ENCODE data around the gene PRDX5.

Gene PRDX5

DNA sequence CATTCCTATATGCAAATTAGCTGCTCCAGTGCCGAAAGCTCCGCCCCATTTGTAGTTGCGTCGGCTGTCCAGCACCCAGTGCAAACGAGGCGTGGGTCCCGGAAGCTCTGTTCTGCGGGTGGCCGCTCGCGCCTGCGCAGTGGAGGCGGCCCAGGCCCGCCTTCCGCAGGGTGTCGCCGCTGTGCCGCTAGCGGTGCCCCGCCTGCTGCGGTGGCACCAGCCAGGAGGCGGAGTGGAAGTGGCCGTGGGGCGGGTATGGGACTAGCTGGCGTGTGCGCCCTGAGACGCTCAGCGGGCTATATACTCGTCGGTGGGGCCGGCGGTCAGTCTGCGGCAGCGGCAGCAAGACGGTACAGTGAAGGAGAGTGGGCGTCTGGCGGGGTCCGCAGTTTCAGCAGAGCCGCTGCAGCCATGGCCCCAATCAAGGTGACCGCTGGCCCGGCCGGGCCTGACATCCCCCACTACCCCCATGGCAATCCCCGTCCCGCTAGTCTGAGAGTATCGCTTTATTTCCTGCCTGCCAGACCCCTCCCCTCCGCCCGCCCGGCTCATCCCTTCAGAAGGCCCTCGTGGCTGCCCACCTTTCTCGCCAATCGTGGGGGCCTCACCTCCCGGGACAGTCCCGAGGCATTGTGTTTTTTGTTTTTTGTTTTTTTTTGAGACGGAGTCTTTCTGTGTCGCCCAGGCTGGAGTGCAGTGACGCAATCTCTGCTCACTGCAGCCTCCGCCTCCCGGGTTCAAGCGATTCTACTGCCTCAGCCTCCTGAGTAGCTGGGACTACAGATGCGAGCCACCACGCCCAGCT lies at the start of gene PRDX5:
PRDX5 (plus strand) TSS at position 161 of the 805 bp plus-strand sequence; CDS start at position 256, 95 bp downstream.
- peak; percentile 92 for DNase-seq (ENCODE audit: extremely low read depth, low read depth)
- TF ChIP-seq, protein P1, sequence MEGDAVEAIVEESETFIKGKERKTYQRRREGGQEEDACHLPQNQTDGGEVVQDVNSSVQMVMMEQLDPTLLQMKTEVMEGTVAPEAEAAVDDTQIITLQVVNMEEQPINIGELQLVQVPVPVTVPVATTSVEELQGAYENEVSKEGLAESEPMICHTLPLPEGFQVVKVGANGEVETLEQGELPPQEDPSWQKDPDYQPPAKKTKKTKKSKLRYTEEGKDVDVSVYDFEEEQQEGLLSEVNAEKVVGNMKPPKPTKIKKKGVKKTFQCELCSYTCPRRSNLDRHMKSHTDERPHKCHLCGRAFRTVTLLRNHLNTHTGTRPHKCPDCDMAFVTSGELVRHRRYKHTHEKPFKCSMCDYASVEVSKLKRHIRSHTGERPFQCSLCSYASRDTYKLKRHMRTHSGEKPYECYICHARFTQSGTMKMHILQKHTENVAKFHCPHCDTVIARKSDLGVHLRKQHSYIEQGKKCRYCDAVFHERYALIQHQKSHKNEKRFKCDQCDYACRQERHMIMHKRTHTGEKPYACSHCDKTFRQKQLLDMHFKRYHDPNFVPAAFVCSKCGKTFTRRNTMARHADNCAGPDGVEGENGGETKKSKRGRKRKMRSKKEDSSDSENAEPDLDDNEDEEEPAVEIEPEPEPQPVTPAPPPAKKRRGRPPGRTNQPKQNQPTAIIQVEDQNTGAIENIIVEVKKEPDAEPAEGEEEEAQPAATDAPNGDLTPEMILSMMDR (IDR thresholded peaks at IDR 0.05; ENCODE audit: low read depth, low read length), result peak; percentile 15

DNA sequence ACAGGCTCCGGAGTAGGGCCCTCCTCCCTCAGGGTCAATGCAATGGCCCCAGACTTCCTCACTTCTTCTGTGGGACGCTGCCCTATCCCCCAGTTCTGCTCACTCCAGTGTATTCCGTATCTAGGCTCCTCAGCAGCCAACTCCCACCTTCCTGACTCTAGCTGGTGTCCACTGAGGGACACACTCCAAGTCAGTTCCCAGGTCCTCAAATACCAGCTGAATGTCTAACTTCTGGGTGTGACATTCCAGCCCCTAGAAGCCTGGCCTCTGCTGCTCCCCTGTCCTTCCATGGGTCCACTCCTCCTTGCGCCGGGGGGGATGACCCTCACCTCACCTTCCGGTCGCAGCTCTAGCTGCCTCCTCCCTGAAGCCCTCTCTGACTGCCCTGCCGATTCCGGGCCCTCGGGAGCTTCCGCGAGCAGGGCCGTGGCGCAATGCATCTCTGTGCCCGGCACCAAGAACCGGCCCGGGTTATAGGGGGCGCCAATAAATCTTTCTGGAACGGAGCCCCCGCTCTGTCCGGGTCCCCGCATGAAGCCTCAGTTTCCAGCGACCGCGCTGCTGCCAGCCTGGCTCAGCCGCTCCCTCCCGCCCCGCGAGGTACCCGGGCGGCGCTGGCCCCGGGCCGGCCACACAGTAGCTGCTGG lies 48.9 kb upstream of the PRDX5 start:
- TF ChIP-seq, protein P1 (IDR thresholded peaks at IDR 0.05; ENCODE audit: low read depth, low read length), result no peak
- no peak for DNase-seq (ENCODE audit: extremely low read depth, low read depth)

DNA sequence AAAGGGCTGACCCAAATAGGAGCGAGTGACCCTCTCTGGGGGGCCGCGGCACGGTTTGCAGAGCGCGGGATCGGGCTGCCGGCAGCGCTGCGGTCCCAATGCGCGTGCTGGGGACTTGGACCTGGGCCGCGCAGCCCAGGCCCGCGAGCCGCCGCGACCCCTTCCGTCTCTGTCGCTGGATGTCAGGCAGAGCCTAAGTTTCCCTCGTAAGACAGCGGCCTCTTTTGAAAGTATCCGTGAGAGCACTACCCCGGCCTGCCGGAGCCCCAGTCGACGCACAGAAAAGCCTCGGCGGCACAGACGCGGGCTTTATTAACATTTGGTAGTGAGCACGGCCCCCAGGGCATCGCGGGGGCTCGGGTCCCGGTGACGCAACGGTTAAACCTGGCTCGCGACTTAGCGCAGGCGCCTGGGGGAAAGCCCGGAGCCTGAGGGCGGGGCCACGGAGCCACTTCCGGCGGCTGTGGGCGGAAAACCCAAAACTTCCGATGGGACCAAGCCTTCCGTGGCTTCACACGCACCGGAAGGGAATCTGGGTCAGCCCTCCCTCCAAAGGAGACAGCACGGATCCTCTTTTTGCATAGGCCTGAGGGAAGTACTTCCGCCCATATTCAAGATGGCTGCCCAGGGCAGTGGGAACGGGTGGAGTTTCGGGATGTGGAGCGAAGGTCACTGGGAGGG lies 48.2 kb upstream of the PRDX5 start:
- TF ChIP-seq, protein P1 (IDR thresholded peaks at IDR 0.05; ENCODE audit: low read depth, low read length), result no peak; the same call in 1 of the 2 replicates
- peak; percentile 100 for DNase-seq (ENCODE audit: extremely low read depth, low read depth)

DNA sequence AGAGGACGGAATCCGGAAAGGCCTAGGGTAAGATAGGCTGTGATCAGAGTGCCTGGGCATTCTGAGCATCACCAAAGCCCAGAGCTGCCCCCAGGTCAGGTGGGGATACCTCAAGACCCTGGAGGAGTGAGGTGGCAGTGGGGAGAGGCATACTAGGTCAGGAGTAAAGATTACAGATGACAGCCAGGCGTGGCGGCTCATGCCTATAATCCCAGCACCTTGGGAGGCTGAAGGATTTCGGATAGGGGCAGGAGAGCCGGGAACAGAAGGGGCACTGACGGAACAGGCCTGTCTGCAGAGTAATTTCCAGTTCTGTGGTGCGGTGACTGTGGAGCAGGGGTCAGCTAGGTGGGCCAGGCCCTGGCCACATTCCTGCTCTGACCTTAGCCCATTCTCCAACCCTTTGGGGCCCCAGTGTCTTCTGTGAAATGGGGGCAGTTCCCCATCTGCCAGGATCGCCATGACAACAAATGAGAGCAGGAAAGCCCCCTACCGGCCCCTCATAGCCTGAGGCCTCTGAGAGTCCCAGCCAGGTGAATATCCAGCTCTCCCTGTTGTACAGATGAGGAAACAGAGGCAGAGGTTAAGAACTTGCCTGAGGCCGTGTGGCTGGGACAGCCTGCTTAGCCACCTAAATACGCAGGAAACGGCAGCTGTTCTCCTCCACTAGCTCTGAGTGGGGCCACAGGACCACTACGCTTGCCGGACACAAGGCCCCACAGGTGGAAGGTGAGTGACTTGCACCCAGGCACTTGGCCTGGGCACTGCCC lies 42.7 kb upstream of the PRDX5 start:
- TF ChIP-seq, protein P1 (IDR thresholded peaks at IDR 0.05; ENCODE audit: low read depth, low read length), result no peak
- DNase-seq (ENCODE audit: extremely low read depth, low read depth), result no peak

- TF ChIP-seq, protein P1 (IDR thresholded peaks at IDR 0.05; ENCODE audit: low read depth, low read length), result no peak
- no peak for DNase-seq (ENCODE audit: extremely low read depth, low read depth)
Measured at GRCh38 chr11:64275841-64276240, 42.1 kb upstream of the PRDX5 start.

DNA sequence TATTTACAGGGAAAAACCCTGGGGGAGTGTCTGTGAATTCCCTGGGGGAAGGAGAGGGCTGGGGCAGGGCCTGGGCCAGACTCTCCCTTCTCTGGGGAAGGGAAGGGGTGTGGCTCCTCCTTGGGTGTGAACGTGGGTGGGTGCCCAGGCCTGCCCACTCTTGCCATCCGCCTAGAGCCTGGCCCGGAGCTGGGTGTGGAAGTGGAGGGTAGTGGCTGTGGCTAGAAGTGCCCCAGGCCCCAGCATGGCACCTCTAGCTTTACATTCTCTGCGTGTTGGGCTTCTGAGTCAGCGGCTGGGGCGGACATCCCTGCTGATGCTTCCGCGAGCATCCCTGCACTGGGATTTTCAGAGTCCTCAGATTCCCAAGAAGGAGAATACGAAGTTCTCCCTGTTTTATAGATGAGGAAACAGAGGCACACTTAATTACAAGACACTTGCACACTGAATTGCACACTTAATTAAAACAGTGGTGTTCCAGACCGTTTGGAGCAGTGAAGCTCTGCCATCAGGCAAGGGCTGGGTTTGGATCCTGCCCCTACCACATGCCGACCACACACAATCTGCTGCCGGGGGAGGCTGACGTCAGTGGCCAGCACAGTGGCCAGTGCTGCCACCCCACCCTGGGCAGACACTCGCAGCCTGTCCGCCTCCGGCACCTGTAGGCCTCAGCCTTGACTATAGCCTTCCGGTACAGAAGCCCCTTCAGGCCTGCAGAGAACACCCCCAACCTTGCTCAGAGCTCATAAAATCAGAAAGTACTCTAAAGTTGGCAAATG lies 41.1 kb upstream of the PRDX5 start:
- DNase-seq (ENCODE audit: extremely low read depth, low read depth), result no peak

More for the DNA sequence above, 41.1 kb upstream of the PRDX5 start:
- TF ChIP-seq, protein P1 (IDR thresholded peaks at IDR 0.05; ENCODE audit: low read depth, low read length), result no peak

All from AG09319 (cell line).